HG03460 (cell line): ENCODE data around the gene CWC15.
"Not testable (repeated sequence)": the region's sequence is repeated elsewhere in the genome, so short reads cannot be mapped to it uniquely, and the experiment has no call there.

Experiments
- ATAC-seq: cut with Tn5 transposase; IDR thresholded peaks from one replicate; pipeline ENCODE4 v1.9.1; 2021; ENCODE audit not compliant: unreplicated experiment

The CWC15 gene

GRCh38 chr11:94922321-94923003 lies 50.9 kb downstream of the CWC15 start:
- ATAC-seq: no peak

DNA sequence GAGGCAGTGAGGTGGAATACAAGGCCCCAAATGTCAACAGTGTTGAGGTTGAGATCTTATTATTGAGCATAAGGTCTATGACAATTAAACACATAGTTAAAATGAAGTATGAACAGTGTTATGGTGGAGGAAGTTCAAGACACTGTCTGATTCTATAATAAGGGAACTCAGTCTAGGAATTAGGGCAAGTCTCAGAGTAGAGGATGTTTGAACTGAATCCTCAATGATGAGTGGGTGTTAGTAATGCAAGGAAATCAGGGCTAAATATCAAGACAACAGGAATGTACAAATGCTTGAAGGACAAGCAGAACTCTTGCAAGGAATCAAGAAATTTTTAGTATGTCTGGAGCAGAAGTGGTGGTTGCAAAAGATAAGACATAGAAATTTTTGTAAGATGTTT lies 53.0 kb downstream of the CWC15 start:
- ATAC-seq: no peak

DNA sequence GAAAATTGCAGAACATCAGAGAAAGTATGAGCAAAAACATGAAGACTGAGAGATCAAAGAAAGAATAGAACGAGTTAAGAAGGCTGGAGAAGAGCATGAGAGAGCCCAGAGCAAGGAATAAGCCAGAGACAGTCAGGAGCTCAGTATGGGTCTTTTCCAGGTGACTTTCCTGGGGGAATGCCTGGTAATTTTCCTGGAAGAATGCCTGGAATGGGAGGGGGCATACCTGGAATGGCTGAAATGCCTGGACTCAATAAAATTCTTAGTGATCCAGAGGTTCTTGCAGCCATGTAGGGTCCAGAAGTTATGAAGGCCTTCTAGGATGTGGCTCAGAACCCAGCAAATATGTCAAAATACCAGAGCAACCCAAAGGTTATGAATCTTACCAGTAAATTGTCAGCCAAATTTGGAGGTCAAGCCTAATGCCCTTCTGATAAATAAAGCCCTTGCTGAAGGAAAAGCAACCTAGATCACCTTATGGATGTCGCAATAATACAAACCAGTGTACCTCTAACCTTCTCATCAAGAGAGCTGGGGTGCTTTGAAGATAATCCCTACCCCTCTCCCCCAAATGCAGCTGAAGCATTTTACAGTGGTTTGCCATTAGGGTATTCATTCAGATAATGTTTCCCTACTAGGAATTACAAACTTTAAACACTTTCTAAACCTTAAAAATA lies 59.5 kb downstream of the CWC15 start:
- ATAC-seq: not testable (repeated sequence)

- no peak for ATAC-seq
These were observed 60.5 kb downstream of the CWC15 start for GRCh38 chr11:94912806-94913205.
